Activated CD8-positive, alpha-beta memory T cell treated with anti-CD3 and anti-CD28 coated beads, Interleukin-2, amount 10 ng/mL, durations not matched to agents 7 days and 5 days (primary cell): Measurements from ENCODE around the gene SULT1A1. TPM values are rescaled to one million over a fixed set of nuclear protein-coding genes. Genes with fewer than 3 reads are reported as not detected.
"Not testable (repeated sequence)": the region's sequence is repeated elsewhere in the genome, so short reads cannot be mapped to it uniquely, and the experiment has no call there.

Experiments used
- ATAC-seq: fragments of 150-1000 bp; cut with Tn5 transposase; one replicate; pipeline ENCODE4 v1.10.0; 2021; ENCODE audit warnings: moderate library complexity
- CTCF ChIA-PET: fragments of 350-600 bp; sonication (Branson Sonifier 250); formaldehyde crosslinking; loops from one replicate; lab custom pipeline; 2021; ENCODE audit warnings: antibody characterized with exemption; lab: Charles Lee
- DNase-seq: peaks from one replicate; pipeline ENCODE4 v3.0.0-alpha.2; 2020
- H3K27ac Mint-ChIP-seq: one replicate; pipeline ENCODE4 v1.8.0; 2021; ENCODE audit warnings: mild to moderate bottlenecking, mixed read lengths
- H3K27me3 Mint-ChIP-seq: one replicate; pipeline ENCODE4 v1.8.0; 2021; ENCODE audit warnings: mixed read lengths
- H3K36me3 Mint-ChIP-seq: one replicate; pipeline ENCODE4 v1.8.0; 2021; ENCODE audit warnings: mild to moderate bottlenecking, mixed read lengths
- H3K4me1 Mint-ChIP-seq: one replicate; pipeline ENCODE4 v1.8.0; 2021; ENCODE audit warnings: mixed read lengths
- H3K4me3 Mint-ChIP-seq: one replicate; pipeline ENCODE4 v1.8.0; 2021; ENCODE audit warnings: mild to moderate bottlenecking, moderate library complexity, mixed read lengths
- H3K9me3 Mint-ChIP-seq: one replicate; pipeline ENCODE4 v1.8.0; 2022; ENCODE audit warnings: low read depth, mixed read lengths
- total RNA-seq, 2 experiments: library from RNA; stranded (reverse); gene quantifications; one replicate each; pipeline ENCODE4 v1.2.3, GENCODE V29; 2021

The SULT1A1 gene
- total RNA-seq, 2 experiments from 2014 or later: 13.5 to 14.1 TPM

DNA sequence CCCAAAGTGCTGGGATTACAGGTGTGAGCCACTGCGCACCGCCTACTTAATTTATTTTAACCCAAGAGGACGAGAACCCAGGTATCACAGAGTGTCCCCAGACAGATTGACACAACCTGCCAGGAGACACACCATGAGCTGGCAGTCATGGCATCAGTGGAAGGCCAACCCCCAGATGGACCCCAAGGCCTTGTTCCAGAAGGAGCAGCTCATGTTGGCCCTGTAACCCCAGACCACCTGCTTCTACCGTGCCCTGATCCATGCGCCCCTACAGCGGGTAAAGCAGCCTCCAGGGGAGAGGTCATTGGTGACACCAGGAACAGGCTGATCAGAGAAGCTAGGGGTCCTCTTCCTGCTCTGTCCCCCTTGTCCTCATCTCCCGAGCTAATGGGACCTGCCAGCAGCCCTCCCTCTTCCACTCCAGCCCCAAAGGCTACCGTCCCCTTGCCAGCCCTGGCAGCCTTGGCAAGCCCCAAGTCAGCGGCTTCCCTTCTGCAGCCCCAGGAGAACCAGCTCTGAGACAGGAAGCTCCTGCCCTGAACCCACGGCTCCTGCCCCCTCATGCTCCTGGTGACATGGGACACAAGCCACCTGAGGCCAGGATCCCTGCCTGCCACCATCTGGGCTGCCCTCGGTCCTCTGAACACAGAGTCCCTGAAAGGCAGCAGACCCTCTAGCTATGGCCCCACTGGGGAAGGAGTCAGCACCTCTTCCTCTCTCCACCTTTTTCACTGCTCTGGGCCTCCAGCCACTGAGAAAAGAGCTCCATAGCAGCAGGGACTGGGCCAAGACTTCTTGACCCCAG, 6.3 kb downstream of the SULT1A1 start:
- CTCF ChIA-PET: no interaction called here
- H3K4me1 Mint-ChIP-seq: no peaks in the 10 kb centered on the region
- H3K27ac Mint-ChIP-seq: no peak overlapping the region
- no peaks in the 10 kb centered on the region for H3K36me3 Mint-ChIP-seq
- no peaks in the 10 kb centered on the region for H3K27me3 Mint-ChIP-seq
- DNase-seq (no peak), ATAC-seq (no peak)
- no peak overlapping the region for H3K4me3 Mint-ChIP-seq
- H3K9me3 Mint-ChIP-seq: no peaks in the 10 kb centered on the region

DNA sequence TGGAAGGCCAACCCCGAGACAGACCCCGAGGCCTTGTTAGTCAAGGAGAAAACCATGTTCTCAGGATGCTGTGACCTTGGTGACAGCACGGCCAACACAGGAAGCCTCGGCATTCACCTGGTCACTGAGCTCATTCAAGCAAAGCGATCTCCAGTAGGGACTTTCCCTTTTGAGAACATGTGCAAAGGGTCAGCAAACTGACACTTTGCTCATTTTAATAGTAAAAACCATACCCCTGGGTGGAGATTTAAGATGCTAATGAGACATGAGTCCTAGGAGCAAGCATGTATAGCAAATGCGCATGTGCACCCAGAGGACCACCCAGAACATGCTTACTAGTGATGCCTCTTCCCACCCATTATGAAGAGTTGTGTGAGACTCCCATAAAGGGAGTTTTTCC, 7.3 kb downstream of the SULT1A1 start:
- no peaks in the 10 kb centered on the region for H3K9me3 Mint-ChIP-seq
- H3K36me3 Mint-ChIP-seq: no peaks in the 10 kb centered on the region
- CTCF ChIA-PET: no interaction called here
- DNase-seq (no peak), ATAC-seq (no peak)
- H3K27me3 Mint-ChIP-seq: no peaks in the 10 kb centered on the region
- H3K27ac Mint-ChIP-seq: no peak overlapping the region
- H3K4me3 Mint-ChIP-seq: no peak overlapping the region
- H3K4me1 Mint-ChIP-seq: peaks cover 2% of the 10 kb centered on the region

DNA sequence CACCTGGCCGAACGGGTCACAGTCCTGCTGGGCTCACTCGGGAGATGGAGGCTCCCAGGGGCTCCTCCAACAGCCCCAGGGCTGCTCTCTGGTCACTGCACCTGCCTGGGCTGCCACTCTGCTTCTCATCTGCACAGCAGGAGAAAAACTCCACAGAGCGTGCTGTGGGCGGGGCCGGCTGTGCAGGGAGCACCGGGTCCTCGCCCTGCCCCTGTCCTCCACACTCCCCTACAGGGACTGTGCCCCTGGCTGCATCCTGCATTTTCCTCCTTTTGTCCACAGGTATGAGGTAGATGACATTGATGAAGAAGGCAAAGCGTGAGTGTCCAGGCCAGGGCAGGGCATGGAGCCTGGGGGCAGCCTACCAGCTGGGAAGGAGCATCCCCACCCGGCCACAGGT, 7.8 kb downstream of the SULT1A1 start:
- not testable (repeated sequence) for H3K9me3 Mint-ChIP-seq, ATAC-seq

DNA sequence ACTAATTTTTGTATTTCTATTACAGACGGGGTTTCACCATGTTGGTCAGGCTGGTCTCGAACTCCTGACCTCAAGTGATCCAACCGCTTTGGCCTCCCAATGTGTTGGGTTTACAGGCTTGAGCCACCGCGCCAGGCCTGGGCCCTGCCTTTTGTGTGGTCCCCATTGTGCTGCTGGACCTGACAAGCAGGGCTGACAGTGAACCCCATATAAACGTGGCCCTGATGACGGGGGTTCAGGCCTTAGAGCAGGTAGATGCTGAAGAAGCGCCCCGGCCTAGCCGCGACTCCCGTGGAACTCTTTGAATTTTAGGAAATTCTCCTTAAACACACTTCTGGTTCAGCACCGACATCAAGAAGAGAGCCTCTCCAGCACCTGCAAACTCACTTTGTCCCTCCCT, 8.3 kb downstream of the SULT1A1 start:
- H3K9me3 Mint-ChIP-seq, H3K27me3 Mint-ChIP-seq, CTCF ChIA-PET, H3K27ac Mint-ChIP-seq, H3K4me3 Mint-ChIP-seq, DNase-seq, H3K4me1 Mint-ChIP-seq, H3K36me3 Mint-ChIP-seq, ATAC-seq: not testable (repeated sequence)

More for the DNA sequence above, 7.8 kb downstream of the SULT1A1 start:
- H3K4me1 Mint-ChIP-seq, H3K36me3 Mint-ChIP-seq, H3K27ac Mint-ChIP-seq, H3K4me3 Mint-ChIP-seq, DNase-seq, CTCF ChIA-PET, H3K27me3 Mint-ChIP-seq: not testable (repeated sequence)

DNA sequence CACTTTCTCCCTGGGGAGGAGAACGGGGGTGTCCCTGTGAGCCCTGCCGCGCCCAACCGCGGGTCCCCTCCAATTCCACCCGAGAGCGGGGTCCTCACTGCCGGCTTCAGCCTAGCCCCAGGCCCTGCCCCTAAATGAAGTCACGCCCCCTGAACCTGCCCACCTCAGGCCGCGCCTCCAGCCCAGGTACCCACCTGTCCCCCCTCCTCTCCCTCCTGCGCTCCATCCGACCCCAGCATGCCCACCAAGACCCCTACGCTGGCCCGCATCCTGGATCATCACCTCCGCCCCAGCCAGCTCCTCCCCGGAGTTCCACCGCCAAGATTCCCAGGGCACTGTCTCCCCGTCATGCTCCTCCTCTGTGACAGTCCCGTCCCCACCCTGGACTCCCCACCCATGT, 8.9 kb downstream of the SULT1A1 start:
- H3K27ac Mint-ChIP-seq, ATAC-seq, DNase-seq, H3K27me3 Mint-ChIP-seq, CTCF ChIA-PET, H3K36me3 Mint-ChIP-seq, H3K4me3 Mint-ChIP-seq, H3K9me3 Mint-ChIP-seq, H3K4me1 Mint-ChIP-seq: not testable (repeated sequence)

DNA sequence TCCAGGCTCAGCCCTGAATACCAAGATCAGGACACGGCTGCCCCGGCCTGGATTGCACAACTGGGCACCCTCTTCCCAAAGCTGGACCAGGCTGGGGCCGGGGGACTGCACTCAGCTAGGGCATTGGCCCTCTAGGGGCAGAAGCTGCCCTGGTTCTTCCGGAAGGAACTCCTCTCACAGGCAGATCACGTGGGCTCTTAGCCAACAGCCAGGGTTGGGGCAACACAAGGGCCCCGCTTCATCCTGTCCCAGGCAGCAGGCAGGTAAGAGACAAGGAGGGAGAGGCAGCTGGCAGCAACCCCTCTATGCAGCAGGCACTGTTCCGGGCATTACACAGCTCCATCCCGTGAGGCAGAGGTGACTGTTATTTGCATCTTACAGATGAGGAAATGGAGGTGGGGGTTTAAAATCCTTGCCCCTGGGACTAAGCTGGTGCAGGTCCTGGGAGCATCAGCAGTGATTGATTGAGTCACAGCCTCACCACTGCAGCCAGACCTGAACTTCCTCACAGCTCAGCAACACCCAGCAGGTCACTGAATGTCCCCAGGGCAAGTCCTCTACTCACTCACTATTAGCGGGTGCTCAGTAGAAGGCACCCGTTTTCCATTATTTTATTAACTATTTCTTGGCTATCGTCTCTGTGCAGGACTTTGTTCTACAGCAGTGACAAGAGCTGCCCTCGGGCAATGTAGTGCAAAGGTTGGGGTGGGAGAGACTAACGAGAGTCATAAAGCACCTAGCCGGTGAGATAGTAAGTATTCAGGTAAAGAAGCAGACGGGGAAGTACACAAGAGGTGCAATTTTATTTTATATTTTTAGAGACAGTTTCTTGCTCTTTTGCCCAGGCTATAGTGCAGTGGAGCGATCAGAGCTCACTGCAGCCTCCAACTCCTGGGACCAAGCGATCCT, 10.2 kb downstream of the SULT1A1 start:
- DNase-seq, H3K27me3 Mint-ChIP-seq, H3K36me3 Mint-ChIP-seq, CTCF ChIA-PET, H3K4me1 Mint-ChIP-seq, H3K4me3 Mint-ChIP-seq, H3K27ac Mint-ChIP-seq, H3K9me3 Mint-ChIP-seq: not testable (repeated sequence)
- peak; percentile 97 for ATAC-seq

DNA sequence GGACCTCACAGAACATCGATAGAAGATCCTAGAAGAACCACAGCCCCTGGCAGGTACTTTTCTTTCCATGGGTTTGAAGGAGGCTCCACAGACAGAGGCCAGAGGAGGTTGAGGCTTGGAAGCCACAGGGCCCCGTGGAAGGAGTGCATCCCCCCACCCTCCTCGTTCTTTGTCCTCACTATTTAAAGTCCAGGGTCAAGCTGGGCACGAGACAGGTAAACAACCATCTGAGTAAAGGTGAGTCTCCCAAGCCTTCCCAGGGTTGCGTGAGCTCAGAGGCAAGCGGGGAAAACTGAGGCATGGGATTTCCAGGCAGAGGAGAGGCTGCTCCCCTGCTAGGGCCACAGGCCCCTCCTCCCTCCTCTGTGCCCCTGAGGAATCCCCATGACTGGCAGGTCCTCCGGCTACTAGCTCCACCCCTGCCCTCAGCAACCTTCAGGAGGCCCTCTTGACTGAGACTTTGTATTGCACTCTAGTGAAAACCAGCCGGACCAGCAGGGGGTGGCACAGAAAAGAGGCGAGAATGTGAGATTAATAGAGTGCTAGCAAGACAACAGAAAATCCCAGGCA, 12.1 kb downstream of the SULT1A1 start:
- Mint-ChIP-seq H3K27ac (no peak overlapping the region), H3K9me3 (no peaks in the 10 kb centered on the region), H3K27me3 (no peaks in the 10 kb centered on the region), H3K36me3 (no peaks in the 10 kb centered on the region), H3K4me3 (no peak overlapping the region), H3K4me1 (peaks cover 12% of the 10 kb centered on the region)
- DNase-seq (no peak), ATAC-seq (no peak)
- CTCF ChIA-PET: no interaction called here

DNA sequence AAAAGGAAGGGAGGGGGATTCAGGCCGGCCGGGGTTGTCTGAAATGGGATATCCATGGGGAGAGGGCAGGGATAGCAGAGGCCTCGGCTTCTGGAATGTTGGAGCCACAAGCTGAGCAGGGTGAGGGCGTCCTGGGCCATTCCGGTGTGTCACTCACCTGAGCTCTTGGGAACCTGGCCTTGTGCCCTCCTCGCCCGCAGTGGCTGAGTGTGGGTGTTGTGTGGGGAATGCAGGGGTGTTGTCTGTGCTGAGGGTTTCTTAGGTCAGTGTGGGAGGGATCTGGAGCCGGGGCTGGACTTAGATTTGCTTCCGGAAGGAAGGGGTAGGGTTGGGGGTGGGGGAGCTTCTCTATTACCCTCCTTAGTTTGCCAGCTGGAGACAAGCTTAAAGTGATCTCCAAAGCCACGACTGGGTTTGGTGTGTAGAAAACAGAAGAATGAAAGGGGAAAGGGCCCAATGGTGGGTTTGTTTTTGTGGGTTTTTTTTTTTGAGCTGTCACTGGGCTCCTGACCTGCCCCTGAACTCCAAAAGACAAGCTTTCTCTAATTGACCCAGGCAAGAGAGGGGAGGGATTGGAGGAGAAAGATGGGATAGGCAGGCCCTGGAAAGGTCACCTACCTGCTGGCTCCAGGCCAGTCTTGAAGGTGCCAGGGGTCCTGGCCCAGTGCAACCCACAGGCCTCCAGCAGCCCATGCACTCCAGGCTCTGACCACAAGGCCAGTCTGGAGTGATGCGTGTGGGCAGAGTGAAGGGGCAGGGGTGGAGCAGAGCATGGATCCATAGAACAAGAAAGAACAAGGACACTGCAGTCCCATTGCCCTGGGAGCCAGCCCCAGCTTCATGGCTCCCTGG, 12.8 kb downstream of the SULT1A1 start, which contains the start of gene SULT1A2:
TSS of gene SULT1A2 (minus strand) at position 211 of the 852 bp plus-strand sequence. CDS start 1,120 bp downstream, outside the sequence.
- Mint-ChIP-seq H3K36me3 (no peaks in the 10 kb centered on the region), H3K4me1 (peaks cover 12% of the 10 kb centered on the region), H3K27ac (peak within 1 kb of the TSS; percentile 39), H3K4me3 (no peak within 1 kb of the TSS), H3K9me3 (no peaks in the 10 kb centered on the region), H3K27me3 (no peaks in the 10 kb centered on the region)
- ATAC-seq (no peak), DNase-seq (no peak)
- CTCF ChIA-PET: interaction anchor here (1.1 kb wide), 1 partner anchor 13 kb away, joined by 3 read pairs; the partner anchor contains the start of gene SULT1A1

DNA sequence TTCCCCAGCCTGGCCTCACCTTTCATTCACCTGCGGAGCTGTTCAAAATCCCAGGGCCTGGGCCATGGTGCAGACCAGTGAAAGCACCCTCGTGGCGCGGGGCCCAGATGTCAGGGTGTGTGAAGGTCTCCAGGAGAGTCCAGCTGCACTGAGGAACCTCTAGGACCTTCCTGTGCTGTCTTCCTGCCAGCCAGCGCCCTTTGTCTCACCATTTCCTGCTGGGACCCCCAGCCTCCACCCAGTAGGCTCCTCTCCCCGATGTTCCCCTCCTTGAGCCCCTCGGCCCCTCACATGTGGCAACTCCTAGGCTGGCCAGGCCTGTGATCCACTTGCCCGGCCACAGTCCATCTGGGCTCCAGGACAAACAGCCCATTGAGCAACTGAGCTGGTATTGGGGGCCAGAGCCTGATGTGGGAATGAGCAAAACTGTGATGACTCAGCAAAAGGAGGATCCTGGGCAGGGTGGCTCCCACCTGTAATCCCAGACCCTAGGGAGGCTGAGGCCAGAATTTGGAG, 13.7 kb downstream of the SULT1A1 start:
- CTCF ChIA-PET: interaction anchor here (1.1 kb wide), 1 partner anchor 14 kb away, joined by 3 read pairs; the partner anchor contains the start of gene SULT1A1
- Mint-ChIP-seq H3K4me1 (peaks cover 12% of the 10 kb centered on the region), H3K27me3 (no peaks in the 10 kb centered on the region), H3K36me3 (peaks cover 2% of the 10 kb centered on the region), H3K9me3 (no peaks in the 10 kb centered on the region), H3K27ac (peak overlapping the region; percentile 39), H3K4me3 (no peak overlapping the region)
- DNase-seq: no peak
- no peak for ATAC-seq

DNA sequence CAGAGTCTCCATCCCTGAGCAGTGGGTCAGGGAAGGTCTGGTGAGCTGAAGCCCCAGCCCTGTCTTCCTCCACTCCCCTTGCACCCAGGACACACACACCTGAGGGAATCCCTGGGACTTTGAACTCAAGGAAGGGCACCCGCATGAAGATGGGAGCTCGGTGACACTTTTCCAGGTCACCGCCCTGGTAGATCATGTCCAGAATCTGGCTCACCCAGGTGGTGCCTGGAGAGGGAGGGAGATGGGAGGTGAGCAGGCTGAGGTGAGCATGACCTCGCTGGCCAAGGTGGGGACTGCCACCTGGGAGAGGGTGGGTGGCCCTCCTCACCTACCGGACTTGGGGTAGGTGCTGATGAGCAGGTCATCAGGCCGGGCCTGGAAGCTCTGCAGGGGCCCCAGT, 14.4 kb downstream of the SULT1A1 start:
- H3K36me3 Mint-ChIP-seq, H3K9me3 Mint-ChIP-seq, DNase-seq, H3K4me3 Mint-ChIP-seq, H3K27ac Mint-ChIP-seq, H3K27me3 Mint-ChIP-seq, CTCF ChIA-PET, ATAC-seq: not testable (repeated sequence)
- H3K4me1 Mint-ChIP-seq: peaks cover 12% of the 10 kb centered on the region

DNA sequence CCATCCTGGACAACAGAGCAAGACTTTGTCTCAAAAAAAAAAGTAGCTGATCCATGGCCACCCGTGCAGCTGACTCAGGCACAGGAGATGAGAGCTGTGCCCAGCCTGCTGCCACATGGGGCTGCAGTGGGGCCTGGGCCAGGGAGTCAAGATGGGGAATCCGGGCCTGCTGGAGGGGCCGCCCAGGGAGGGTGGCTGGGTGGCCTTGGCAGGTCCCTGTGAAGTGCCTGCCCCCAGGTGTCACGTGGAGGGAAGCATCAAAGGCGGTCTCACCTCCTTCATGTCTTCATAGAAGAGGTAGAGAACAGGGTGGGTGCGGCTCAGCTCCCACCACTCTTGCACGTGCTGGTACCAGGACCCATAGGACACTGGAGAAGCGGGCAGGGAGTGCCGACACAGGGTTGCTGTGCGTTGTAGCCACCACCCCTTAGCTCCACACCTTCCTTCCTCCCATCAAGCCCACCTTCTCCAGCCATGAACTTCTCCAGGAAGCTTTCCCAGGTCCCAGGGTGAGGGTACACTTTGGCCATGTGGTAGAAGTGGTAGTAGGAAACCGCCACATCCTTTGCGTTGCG, 16.8 kb downstream of the SULT1A1 start:
- H3K27ac Mint-ChIP-seq: no peak overlapping the region
- H3K9me3 Mint-ChIP-seq: no peaks in the 10 kb centered on the region
- no peak for ATAC-seq
- H3K4me3 Mint-ChIP-seq: no peak overlapping the region
- CTCF ChIA-PET: no interaction called here
- peaks cover 12% of the 10 kb centered on the region for H3K4me1 Mint-ChIP-seq
- H3K36me3 Mint-ChIP-seq: peaks cover 9% of the 10 kb centered on the region
- no peaks in the 10 kb centered on the region for H3K27me3 Mint-ChIP-seq
- no peak for DNase-seq

DNA sequence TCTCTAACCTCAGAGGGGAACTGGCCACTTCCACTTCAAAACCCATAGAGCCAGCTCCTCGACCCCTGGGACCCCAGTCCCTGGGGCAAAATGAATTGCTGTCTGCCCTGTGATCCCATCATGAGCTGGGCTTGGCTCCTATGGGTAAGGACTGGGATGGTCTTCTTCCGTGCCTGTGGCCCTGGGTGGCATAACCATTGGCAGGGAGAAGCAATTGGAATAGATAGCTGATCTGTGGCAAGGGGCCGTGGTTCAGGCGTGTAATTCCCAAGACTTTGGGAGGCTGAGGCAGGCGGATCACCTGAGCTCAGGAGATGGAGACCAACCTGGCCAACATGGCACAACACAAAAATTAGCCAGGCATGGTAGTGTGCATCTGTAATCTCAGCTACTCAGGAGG, 17.3 kb downstream of the SULT1A1 start:
- Mint-ChIP-seq H3K36me3 (peaks cover 9% of the 10 kb centered on the region), H3K27ac (no peak overlapping the region), H3K9me3 (no peaks in the 10 kb centered on the region), H3K4me3 (no peak overlapping the region), H3K27me3 (no peaks in the 10 kb centered on the region), H3K4me1 (peaks cover 10% of the 10 kb centered on the region)
- DNase-seq: no peak
- no peak for ATAC-seq
- CTCF ChIA-PET: no interaction called here
